ENCODE measurements around the gene TGOLN2.
"Not testable (repeated sequence)": the region's sequence is repeated elsewhere in the genome, so short reads cannot be mapped to it uniquely, and the experiment has no call there.

GRCh38 chr2:85343207-85343895 is 15.6 kb upstream of the TGOLN2 start:
- TF ChIP-seq POLR2A, CTCF, POLR2AphosphoS5 (IDR thresholded peaks at IDR 0.05): not testable (repeated sequence)

Data from prostate gland (tissue), 2 donors.